ENCODE results near the gene ZXDC.

DNA sequence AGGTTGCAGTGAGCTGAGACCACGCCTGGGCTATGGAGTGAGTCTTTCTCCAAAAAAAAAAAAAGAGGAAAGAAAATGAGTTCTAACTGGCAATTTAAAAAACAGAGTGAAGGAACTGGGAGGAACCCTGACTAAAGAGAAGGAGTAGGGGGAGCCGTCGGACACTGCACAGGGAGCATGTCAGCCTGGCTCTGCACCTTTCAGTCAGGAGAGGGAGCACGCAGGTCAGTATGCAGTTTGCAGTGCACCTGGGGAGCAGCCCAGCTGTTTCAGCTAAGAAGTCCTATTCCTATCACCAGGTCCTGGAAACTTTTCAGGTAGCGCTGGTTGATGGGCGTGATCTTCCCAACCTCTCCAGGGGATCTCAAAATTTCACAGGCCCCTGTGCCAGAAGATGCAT is 14.9 kb upstream of the ZXDC start:
- TF ChIP-seq, protein P1, sequence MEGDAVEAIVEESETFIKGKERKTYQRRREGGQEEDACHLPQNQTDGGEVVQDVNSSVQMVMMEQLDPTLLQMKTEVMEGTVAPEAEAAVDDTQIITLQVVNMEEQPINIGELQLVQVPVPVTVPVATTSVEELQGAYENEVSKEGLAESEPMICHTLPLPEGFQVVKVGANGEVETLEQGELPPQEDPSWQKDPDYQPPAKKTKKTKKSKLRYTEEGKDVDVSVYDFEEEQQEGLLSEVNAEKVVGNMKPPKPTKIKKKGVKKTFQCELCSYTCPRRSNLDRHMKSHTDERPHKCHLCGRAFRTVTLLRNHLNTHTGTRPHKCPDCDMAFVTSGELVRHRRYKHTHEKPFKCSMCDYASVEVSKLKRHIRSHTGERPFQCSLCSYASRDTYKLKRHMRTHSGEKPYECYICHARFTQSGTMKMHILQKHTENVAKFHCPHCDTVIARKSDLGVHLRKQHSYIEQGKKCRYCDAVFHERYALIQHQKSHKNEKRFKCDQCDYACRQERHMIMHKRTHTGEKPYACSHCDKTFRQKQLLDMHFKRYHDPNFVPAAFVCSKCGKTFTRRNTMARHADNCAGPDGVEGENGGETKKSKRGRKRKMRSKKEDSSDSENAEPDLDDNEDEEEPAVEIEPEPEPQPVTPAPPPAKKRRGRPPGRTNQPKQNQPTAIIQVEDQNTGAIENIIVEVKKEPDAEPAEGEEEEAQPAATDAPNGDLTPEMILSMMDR (IDR thresholded peaks at IDR 0.05) = no peak
- no peak for TF ChIP-seq POLR2AphosphoS5 (IDR thresholded peaks at IDR 0.05)

Data from suprapubic skin (tissue), 3 donors.